GM12872 (cell line): ENCODE measurements around the gene TMEM51.

Experiments used
- CTCF ChIP-seq: IDR thresholded peaks from 3 replicates; pipeline ENCODE4 v1.5.1; 2011; ENCODE audit warnings: low read depth, mild to moderate bottlenecking, low read length, moderate library complexity; ENCODE audit not compliant: insufficient read depth

Gene TMEM51

GRCh38 chr1:15176120-15176519 is 22.6 kb downstream of the TMEM51 start:
- TF ChIP-seq CTCF = no peak

- no peak for TF ChIP-seq CTCF
Measured at GRCh38 chr1:15176898-15177665, 23.5 kb downstream of the TMEM51 start.

- TF ChIP-seq CTCF = no peak
Measured at GRCh38 chr1:15177710-15178166, 24.2 kb downstream of the TMEM51 start.

- TF ChIP-seq CTCF = no peak
Measured at GRCh38 chr1:15178571-15179484, 25.3 kb downstream of the TMEM51 start.

GRCh38 chr1:15179485-15179883 is 25.9 kb downstream of the TMEM51 start:
- no peak for TF ChIP-seq CTCF

GRCh38 chr1:15180189-15180588 is 26.6 kb downstream of the TMEM51 start:
- no peak for TF ChIP-seq CTCF

- TF ChIP-seq CTCF = no peak
Measured at GRCh38 chr1:15180945-15181523, 27.5 kb downstream of the TMEM51 start.
